GM12878 (cell line): Measurements from ENCODE around the gene MEIS2. TPM values are rescaled to one million over a fixed set of nuclear protein-coding genes. Genes with fewer than 3 reads are reported as not detected.

Source experiments
- ATAC-seq: fragments of 200-7000 bp; cut with Tn5 transposase; 3 replicates; pipeline ENCODE4 v1.9.1; 2020; ENCODE audit warnings: mild to moderate bottlenecking, moderate library complexity
- BruUV-seq: library from RNA; stranded (reverse); fragments of 400-500 nt; replicated peaks from 2 replicates; lab custom pipeline; 2021; lab: Mats Ljungman, UMichigan
- CTCF ChIA-PET: fragments of 300-600 bp; sonication (Branson Sonifier 250); formaldehyde crosslinking; extraction: SDS; loops from one replicate; lab custom pipeline; 2021; ENCODE audit warnings: inconsistent platforms; lab: Yijun Ruan, JAX
- POLR2A ChIA-PET: fragments of 350-600 bp; formaldehyde crosslinking; extraction: SDS; loops from one replicate; lab custom pipeline; 2021; ENCODE audit warnings: inconsistent platforms; lab: Charles Lee
- RAD21 ChIA-PET: fragments of 300-600 bp; sonication (Branson Sonifier 250); formaldehyde crosslinking; loops from one replicate; lab custom pipeline; 2023; ENCODE audit warnings: antibody characterized with exemption; ENCODE audit not compliant: unreplicated experiment; lab: Charles Lee
- SMC1A ChIA-PET: fragments of 300-600 bp; sonication (Branson Sonifier 250); formaldehyde crosslinking; loops from one replicate; lab custom pipeline; 2023; ENCODE audit not compliant: unreplicated experiment, uncharacterized antibody; lab: Charles Lee
- DNase-seq: peaks from one replicate; pipeline ENCODE4 v3.0.0-alpha.2; 2011; ENCODE audit warnings: low read depth, low spot score
- FAIRE-seq: peaks from 3 replicates; lab custom pipeline; 2011; peaks lifted over from hg19 to GRCh38; lab: Jason Lieb, UNC
- H2AFZ ChIP-seq: 2 replicates; pipeline ENCODE4 v1.6.0; 2011; ENCODE audit warnings: low read depth, low read length, control low read depth; ENCODE audit not compliant: control insufficient read depth
- H3K27ac ChIP-seq: 2 replicates; pipeline ENCODE4 v1.5.1; 2011; ENCODE audit warnings: control low read depth; ENCODE audit not compliant: control insufficient read depth, insufficient read depth
- H3K27me3 ChIP-seq, 2 experiments: replicated peaks in 1 of 2; 2 replicates each; pipeline versions ENCODE4 v1.6.0 to v1.6.1; 2011; ENCODE audit warnings: low read length in 1 of 2; ENCODE audit not compliant: control insufficient read depth in 2 of 2, insufficient read depth in 2 of 2
- H3K36me3 ChIP-seq, 2 experiments: 2 replicates each; pipeline ENCODE4 v1.5.1; 2011; ENCODE audit warnings: low read length in 1 of 2; ENCODE audit not compliant: control insufficient read depth in 2 of 2, insufficient read depth in 2 of 2
- H3K4me1 ChIP-seq: 2 replicates; pipeline ENCODE4 v1.6.1; 2011; ENCODE audit warnings: mild to moderate bottlenecking, low read length, moderate library complexity, mixed read lengths; ENCODE audit not compliant: control insufficient read depth, insufficient read depth
- H3K4me2 ChIP-seq: 2 replicates; pipeline ENCODE4 v1.6.0; 2011; ENCODE audit warnings: control low read depth; ENCODE audit not compliant: control insufficient read depth, insufficient read depth
- H3K4me3 ChIP-seq: fragments of 200-600 bp; sonication (generic); 2 replicates; pipeline ENCODE4 v1.5.1; 2016
- H3K79me2 ChIP-seq: 2 replicates; pipeline ENCODE4 v1.6.0; 2011; ENCODE audit warnings: low read length; ENCODE audit not compliant: control insufficient read depth, insufficient read depth
- H3K9ac ChIP-seq: 2 replicates; pipeline ENCODE4 v1.8.0; 2011; ENCODE audit warnings: low read length, control low read depth, mixed read lengths; ENCODE audit not compliant: control insufficient read depth, insufficient read depth
- H3K9me3 ChIP-seq: replicated peaks from 3 replicates; pipeline ENCODE4 v1.5.1; 2011; ENCODE audit warnings: mild to moderate bottlenecking, low read length; ENCODE audit not compliant: control insufficient read depth, insufficient read depth
- H4K20me1 ChIP-seq: 2 replicates; pipeline ENCODE4 v1.6.0; 2011; ENCODE audit not compliant: control insufficient read depth, insufficient read depth
- BRCA1 ChIP-seq: IDR thresholded peaks from 2 replicates; pipeline ENCODE4 v1.6.1; 2011; ENCODE audit warnings: low read depth, low read length, improper control_type of control experiment
- CUX1 ChIP-seq: IDR thresholded peaks from 2 replicates; pipeline ENCODE4 v1.6.1; 2012; ENCODE audit warnings: improper control_type of control experiment, low read depth, low read length; ENCODE audit not compliant: insufficient replicate concordance
- MEF2A ChIP-seq: IDR thresholded peaks from 2 replicates; pipeline ENCODE4 v1.6.1; 2011; ENCODE audit warnings: low read depth, mild to moderate bottlenecking, low read length, moderate library complexity; ENCODE audit not compliant: insufficient read depth
- NR2C2 ChIP-seq: IDR thresholded peaks from 2 replicates; pipeline ENCODE4 v1.6.1; 2011; ENCODE audit warnings: borderline replicate concordance, low read depth; ENCODE audit not compliant: control insufficient read depth, insufficient read length
- PAX8 ChIP-seq: fragments of 450-650 bp; IDR thresholded peaks from 2 replicates; pipeline ENCODE4 v1.6.1; 2017; ENCODE audit warnings: mild to moderate bottlenecking, moderate library complexity
- POLR2AphosphoS2 ChIP-seq: IDR thresholded peaks from 2 replicates; pipeline ENCODE4 v1.6.1; 2011; ENCODE audit warnings: low read depth, mild to moderate bottlenecking, low read length, improper control_type of control experiment, moderate library complexity
- POLR2AphosphoS5 ChIP-seq: IDR thresholded peaks from 2 replicates; pipeline ENCODE4 v1.6.1; 2011; ENCODE audit warnings: mild to moderate bottlenecking, low read length, inconsistent platforms
- RUNX3 ChIP-seq: IDR thresholded peaks from 2 replicates; pipeline ENCODE4 v1.6.1; 2012; ENCODE audit warnings: low read length, inconsistent platforms
- SPI1 ChIP-seq: IDR thresholded peaks from 2 replicates; pipeline ENCODE4 v1.6.1; 2011; ENCODE audit warnings: low read depth, mild to moderate bottlenecking, low read length, moderate library complexity, borderline replicate concordance; ENCODE audit not compliant: insufficient read depth
- TCF12 ChIP-seq: IDR thresholded peaks from 2 replicates; pipeline ENCODE4 v1.6.1; 2011; ENCODE audit warnings: low read depth, mild to moderate bottlenecking, low read length
- ZBTB11 ChIP-seq: fragments of 450-650 bp; formaldehyde crosslinking; IDR thresholded peaks from 2 replicates; pipeline ENCODE4 v1.5.0; 2022; ENCODE audit warnings: mild to moderate bottlenecking, missing genetic modification characterization
- WGBS: methylation state at CpG from one replicate; pipeline ENCODE4 v1.1.6; 2016; ENCODE audit warnings: low lambda C conversion rate; ENCODE audit not compliant: insufficient replicate concordance, insufficient coverage; ENCODE audit errors: missing lambda C conversion rate; 5-methylcytosine and 5-hydroxymethylcytosine counted together
- in situ Hi-C: fragments of 300-500 bp; cut with MboI; formaldehyde crosslinking; loops from 9 replicates; pipeline ENCODE4 v1.14.3; 2018; ENCODE audit warnings: mixed read lengths
- intact Hi-C: fragments of 100-400 bp; cut with micrococcal nuclease; formaldehyde crosslinking; loops from one replicate; pipeline ENCODE4 v1.14.2; 2022; ENCODE audit not compliant: unreplicated experiment
- polyA plus RNA-seq, 11 experiments: library from polyadenylated mRNA; depleted of rRNA in 4 of 11; unstranded in 6 of 11; stranded (reverse) in 5 of 11; fragments of >200 nt; fragmentation: Nextera tagmentation in 4 of 11; fragmentation: Illumina TruSeq in 1 of 11; extraction: Ambion mirVana in 4 of 11; extraction: Trizol in 1 of 11; gene quantifications; 1 replicate in 1 of 11; 2 replicates in 10 of 11; pipeline versions ENCODE4 v1.2.1 to v1.2.3, GENCODE V29; 2011 to 2016; ENCODE audit warnings: inconsistent platforms in 2 of 11, missing spikeins in 2 of 11, low read depth in 1 of 11
- total RNA-seq, 4 experiments: library from RNA; depleted of rRNA in 3 of 4; stranded (reverse); fragments of >200 nt in 3 of 4; fragmentation: Illumina TruSeq in 1 of 4; extraction: Trizol in 1 of 4; gene quantifications; 2 replicates each; pipeline versions ENCODE4 v1.2.1 to v1.2.3, GENCODE V29; 2013 to 2021
- TF ChIP-seq, protein P1 (sequence below): fragments of 450-650 bp; IDR thresholded peaks from 2 replicates; pipeline ENCODE4 v1.6.1; 2014; ENCODE audit warnings: mild to moderate bottlenecking

Gene MEIS2
- total and polyA plus RNA-seq, 10 of the 15 experiments (the other 5 are each of a cell fraction or from before 2014, with no cell fraction given): 9.2 to 54.0 (median 20.4) TPM

DNA sequence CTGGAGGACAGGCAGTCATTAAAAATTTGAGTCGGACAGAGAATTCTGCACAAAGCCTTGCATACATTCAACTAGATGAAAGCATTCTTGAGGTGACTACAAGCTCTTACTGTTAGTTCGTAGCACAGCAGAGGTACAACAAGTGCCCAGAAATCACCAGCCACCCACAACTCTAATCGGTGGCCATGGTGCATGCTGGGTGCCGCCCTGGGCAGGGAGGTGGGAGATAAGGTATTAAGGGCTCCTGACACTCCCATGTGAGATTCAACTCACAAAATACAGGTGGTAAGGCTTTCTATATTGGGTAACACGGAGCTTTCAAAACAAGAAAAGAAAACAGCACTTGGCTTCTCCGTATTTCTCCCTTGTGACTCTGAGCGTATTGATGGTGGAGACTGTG lies 66.0 kb downstream of the MEIS2 start:
- ChIA-PET POLR2A (interaction anchor here (0.6 to 1.2 kb wide), 4 partner anchors 14 to 62 kb away, joined by 3 to 13 read pairs (median 7); no protein-coding TSS in a partner anchor), CTCF (interaction anchor here (0.5 to 1.1 kb wide), 3 partner anchors 14 to 109 kb away, joined by 3 to 4 read pairs (median 3); no protein-coding TSS in a partner anchor), RAD21 (interaction anchor here (1.0 to 2.6 kb wide), 7 partner anchors 9 to 144 kb away, joined by 3 to 13 read pairs (median 3); no protein-coding TSS in a partner anchor), SMC1A (interaction anchor here (0.5 to 8.5 kb wide), 20 partner anchors 8 to 89 kb away, joined by 3 to 45 read pairs (median 4); no protein-coding TSS in a partner anchor)
- H3K27ac ChIP-seq: no peak overlapping the region
- in situ Hi-C loops: no loop called here
- H3K9me3 ChIP-seq: no peaks in the 10 kb centered on the region
- ATAC-seq: peak; percentile 21
- H3K4me2 ChIP-seq: no peak overlapping the region; the same call in none of the 2 replicates
- no peak for FAIRE-seq
- H2AFZ ChIP-seq: no peak overlapping the region
- H3K36me3 ChIP-seq: no peaks in the 10 kb centered on the region; a peak in 2 of 4 replicates
- no peak overlapping the region for H3K9ac ChIP-seq
- H3K4me3 ChIP-seq: no peak overlapping the region
- WGBS: 38% methylated on average over 7 of the region's 7 CpGs
- no peaks in the 10 kb centered on the region for H3K27me3 ChIP-seq
- DNase-seq: no peak
- peaks cover 11% of the 10 kb centered on the region; the same call in 1 of the 2 replicates for H3K4me1 ChIP-seq
- no peaks in the 10 kb centered on the region for H4K20me1 ChIP-seq
- intact Hi-C loops: no loop called here
- no peaks in the 10 kb centered on the region for H3K79me2 ChIP-seq
- no TSS peak for BruUV-seq
- TF ChIP-seq SPI1 (no peak), BRCA1 (no peak), TCF12 (no peak), POLR2AphosphoS2 (no peak), RUNX3 (no peak), ZBTB11 (no peak), PAX8 (no peak), POLR2AphosphoS5 (no peak), MEF2A (no peak), NR2C2 (no peak), CUX1 (no peak)
- TF ChIP-seq, protein P1, sequence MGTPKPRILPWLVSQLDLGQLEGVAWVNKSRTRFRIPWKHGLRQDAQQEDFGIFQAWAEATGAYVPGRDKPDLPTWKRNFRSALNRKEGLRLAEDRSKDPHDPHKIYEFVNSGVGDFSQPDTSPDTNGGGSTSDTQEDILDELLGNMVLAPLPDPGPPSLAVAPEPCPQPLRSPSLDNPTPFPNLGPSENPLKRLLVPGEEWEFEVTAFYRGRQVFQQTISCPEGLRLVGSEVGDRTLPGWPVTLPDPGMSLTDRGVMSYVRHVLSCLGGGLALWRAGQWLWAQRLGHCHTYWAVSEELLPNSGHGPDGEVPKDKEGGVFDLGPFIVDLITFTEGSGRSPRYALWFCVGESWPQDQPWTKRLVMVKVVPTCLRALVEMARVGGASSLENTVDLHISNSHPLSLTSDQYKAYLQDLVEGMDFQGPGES: no peak
